Stomach (tissue), 9 donors: ENCODE measurements around the gene DCLK1. TPM values are rescaled to one million over a fixed set of nuclear protein-coding genes. Genes with fewer than 3 reads are reported as not detected.

ENCODE experiments used
- DNase-seq, 2 donors: peaks; one replicate each; pipeline versions ENCODE4 v3.0.0 to v3.0.0-alpha.2; 2013 to 2019
- H3K27ac ChIP-seq, 5 donors: fragments of 200-600 bp in 4 of 5; sonication (generic) in 4 of 5; one replicate each; pipeline ENCODE4 v1.5.1; 2013 to 2019; ENCODE audit warnings: mild to moderate bottlenecking in 1 of 5, moderate library complexity in 1 of 5
- H3K27me3 ChIP-seq, 3 donors: fragments of 200-600 bp; sonication (generic); one replicate each; pipeline ENCODE4 v1.5.1; 2017 to 2019; ENCODE audit warnings: mixed run types in 1 of 3
- H3K36me3 ChIP-seq, 4 donors: fragments of 200-600 bp; sonication (generic); 1 replicate in 3 of 4; 2 replicates in 1 of 4; pipeline ENCODE4 v1.5.1; 2016 to 2019
- H3K4me1 ChIP-seq, 4 donors: fragments of 200-600 bp; sonication (generic); one replicate each; pipeline ENCODE4 v1.5.1; 2016 to 2019
- H3K4me3 ChIP-seq, 4 donors: fragments of 200-600 bp; sonication (generic) in 3 of 4; one replicate each; pipeline ENCODE4 v1.5.1; 2016 to 2019; ENCODE audit warnings: mild to moderate bottlenecking in 1 of 4
- H3K9me3 ChIP-seq, 4 donors: fragments of 200-600 bp; sonication (generic); one replicate each; pipeline ENCODE4 v1.5.1; 2016 to 2019
- CTCF ChIP-seq, 7 experiments: fragments of 450-650 bp in 4 of 7; fragments of 200-600 bp in 3 of 7; sonication (generic) in 3 of 7; IDR thresholded peaks; one replicate each; pipeline ENCODE4 v1.5.1; 2016 to 2019; ENCODE audit warnings: antibody characterized with exemption in 7 of 7, control low read depth in 2 of 7, mild to moderate bottlenecking in 1 of 7
- EP300 ChIP-seq: sonication (generic); formaldehyde crosslinking; IDR thresholded peaks from one replicate; pipeline ENCODE4 v1.6.1; 2017; ENCODE audit warnings: antibody characterized with exemption
- POLR2A ChIP-seq, 4 donors: fragments of 450-650 bp; IDR thresholded peaks; one replicate each; pipeline ENCODE4 v1.6.1; 2016; ENCODE audit warnings: antibody characterized with exemption in 4 of 4, control low read depth in 2 of 4, mild to moderate bottlenecking in 1 of 4, moderate library complexity in 1 of 4
- POLR2AphosphoS5 ChIP-seq, 3 donors: sonication (generic); formaldehyde crosslinking; IDR thresholded peaks; one replicate each; pipeline ENCODE4 v1.6.1; 2016; ENCODE audit warnings: antibody characterized with exemption in 3 of 3
- WGBS, 5 donors: extraction: QIAGEN DNeasy Blood & Tissue Kit in 3 of 5; methylation state at CpG; one replicate each; pipeline versions ENCODE4 v1.1.5 to v1.1.7; 2013 to 2018; 5-methylcytosine and 5-hydroxymethylcytosine counted together
- intact Hi-C: fragments of 100-400 bp; cut with DNase I; formaldehyde crosslinking; loops from one replicate; pipeline ENCODE4 v1.15.1; 2023; ENCODE audit warnings: low total_unique reads
- polyA plus RNA-seq, 3 donors: library from polyadenylated mRNA; stranded (reverse); fragments of 200-250 nt; gene quantifications; one replicate each; pipeline ENCODE4 v1.2.3, GENCODE V29; 2013
- total RNA-seq, 5 donors: library from RNA; depleted of rRNA; stranded (reverse); fragments of >200 nt; gene quantifications; one replicate each; pipeline versions ENCODE4 v1.1.0 to v1.2.3, GENCODE V29; 2014 to 2016
- donor health status: healthy with polysubstance abuse.
- donor health status: Bipolar disorder and iron deficiency.
- donor health status: healthy.

The DCLK1 gene
- total and polyA plus RNA-seq, 8 donors: 0.68 to 36.7 (median 4.1) TPM

DNA sequence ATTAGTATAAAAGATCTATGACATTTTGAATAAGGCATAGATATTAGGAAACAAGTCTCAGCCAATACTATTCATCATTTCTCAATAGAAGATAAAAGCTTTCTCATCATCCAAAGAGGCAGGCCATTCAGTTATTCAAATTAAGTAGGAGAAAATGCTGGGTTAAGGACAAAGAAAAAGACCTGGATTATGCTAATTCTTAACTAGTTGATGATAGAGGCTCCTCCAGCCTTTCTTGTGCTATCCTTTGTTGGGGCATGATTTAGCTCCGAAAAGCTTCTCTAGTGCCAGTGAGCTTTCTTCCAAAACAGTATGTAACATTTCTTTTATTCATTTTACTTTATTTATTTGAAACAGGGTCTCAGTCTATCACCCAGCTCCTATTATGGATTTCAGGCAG lies 223.0 kb downstream of the DCLK1 start:
- 74 to 95% (median 93%) methylated on average over 1 of the region's 1 CpG for WGBS, 5 donors
- H3K27ac ChIP-seq: no peak overlapping the region
- intact Hi-C loops: no loop called here

GRCh38 chr13:35906636-35907035 lies 224.5 kb downstream of the DCLK1 start:
- Histone ChIP-seq H3K27me3 (no peaks in the 10 kb centered on the region), H3K4me3 (no peak overlapping the region), H3K36me3 (no peaks in the 10 kb centered on the region), H3K4me1 (no peaks in the 10 kb centered on the region), H3K27ac (no peak overlapping the region), H3K9me3 (no peaks in the 10 kb centered on the region)
- 65 to 80% (median 68%) methylated on average over 4 of the region's 4 CpGs for WGBS, 5 donors
- no peak for TF ChIP-seq CTCF (IDR thresholded peaks at IDR 0.05)
- no peak for TF ChIP-seq EP300
- TF ChIP-seq POLR2AphosphoS5 (IDR thresholded peaks at IDR 0.05): no peak
- TF ChIP-seq POLR2A (IDR thresholded peaks at IDR 0.05): no peak
- intact Hi-C loops: no loop called here
- no peak for DNase-seq

More for the DNA sequence above, 223.0 kb downstream of the DCLK1 start:
- TF ChIP-seq POLR2A (IDR thresholded peaks at IDR 0.05) (no peak), POLR2AphosphoS5 (IDR thresholded peaks at IDR 0.05) (no peak), CTCF (IDR thresholded peaks at IDR 0.05) (no peak), EP300 (no peak)
- Histone ChIP-seq H3K4me3 (no peak overlapping the region), H3K4me1 (no peaks in the 10 kb centered on the region), H3K36me3 (no peaks in the 10 kb centered on the region), H3K9me3 (no peaks in the 10 kb centered on the region), H3K27me3 (no peaks in the 10 kb centered on the region)
- no peak for DNase-seq

DNA sequence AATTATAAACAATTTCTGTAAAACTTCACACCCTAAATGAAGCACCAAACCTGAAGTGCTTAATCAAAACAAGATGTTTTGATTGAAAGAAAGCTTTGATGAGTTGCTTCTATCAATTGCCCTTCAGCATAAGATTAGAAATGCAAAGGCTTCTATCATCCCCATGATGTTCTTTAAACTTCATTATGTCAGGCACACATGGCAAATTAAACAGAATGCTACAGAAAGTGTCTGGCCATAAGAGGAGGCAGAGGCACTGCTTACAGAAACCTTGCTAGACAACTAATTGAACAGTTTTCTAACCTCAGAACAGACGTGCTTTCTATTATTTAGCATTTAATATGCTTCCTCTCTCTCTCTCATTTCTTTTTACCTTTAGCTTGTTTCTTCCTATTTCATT lies 228.1 kb downstream of the DCLK1 start:
- WGBS, 5 donors: 60 to 78% (median 69%) methylated on average over 1 of the region's 1 CpG
- Histone ChIP-seq H3K4me1 (no peaks in the 10 kb centered on the region), H3K4me3 (no peak overlapping the region), H3K27me3 (no peaks in the 10 kb centered on the region), H3K9me3 (no peaks in the 10 kb centered on the region), H3K27ac (no peak overlapping the region), H3K36me3 (no peaks in the 10 kb centered on the region)
- DNase-seq: no peak
- intact Hi-C loops: no loop called here
- TF ChIP-seq CTCF (IDR thresholded peaks at IDR 0.05) (no peak), POLR2AphosphoS5 (IDR thresholded peaks at IDR 0.05) (no peak), EP300 (no peak), POLR2A (IDR thresholded peaks at IDR 0.05) (no peak)

DNA sequence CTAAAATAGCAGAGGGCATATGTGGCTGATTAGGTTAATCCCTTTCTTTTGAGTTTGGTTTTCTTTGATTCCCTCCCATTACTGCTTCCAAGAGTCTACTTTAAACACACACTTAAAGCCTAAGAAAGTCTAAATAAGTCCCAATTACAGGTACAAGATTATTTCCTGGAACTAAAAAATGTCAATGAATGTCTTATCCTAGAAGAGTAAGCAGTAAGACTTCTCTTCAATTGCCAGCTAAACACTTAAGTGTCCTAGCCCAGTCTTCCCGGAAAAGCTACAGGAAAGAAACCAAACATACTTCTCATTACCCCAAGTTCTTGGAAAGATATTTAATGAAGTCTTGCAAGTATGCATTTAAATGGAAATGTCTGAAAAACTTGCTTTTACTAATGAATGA lies 233.1 kb downstream of the DCLK1 start:
- Histone ChIP-seq H3K4me1 (no peaks in the 10 kb centered on the region), H3K27ac (no peak overlapping the region), H3K9me3 (no peaks in the 10 kb centered on the region), H3K36me3 (no peaks in the 10 kb centered on the region), H3K4me3 (no peak overlapping the region), H3K27me3 (no peaks in the 10 kb centered on the region)
- no peak for DNase-seq
- WGBS, 5 donors: 70 to 89% (median 83%) methylated on average over 1 of the region's 1 CpG
- TF ChIP-seq POLR2A (IDR thresholded peaks at IDR 0.05): no peak
- TF ChIP-seq EP300: no peak
- TF ChIP-seq CTCF (IDR thresholded peaks at IDR 0.05): no peak
- no peak for TF ChIP-seq POLR2AphosphoS5 (IDR thresholded peaks at IDR 0.05)
- intact Hi-C loops: no loop called here
